H9 (cell line): ENCODE results near the gene DUS2. TPM values are rescaled to one million over a fixed set of nuclear protein-coding genes. Genes with fewer than 3 reads are reported as not detected.
A peak's percentile ranks its signal among the peaks of the same experiment; 100 is the strongest.

Experiments
- DNase-seq: peaks from one replicate; pipeline ENCODE4 v3.0.0-alpha.2; 2017
- H2AFZ ChIP-seq: one replicate; pipeline ENCODE4 v1.6.1; 2013; ENCODE audit warnings: mild to moderate bottlenecking, low read length, control low read depth, moderate library complexity
- H2AK5ac ChIP-seq: 2 replicates; pipeline ENCODE4 v1.6.1; 2013; ENCODE audit warnings: low read length, control low read depth, mixed read lengths; ENCODE audit not compliant: insufficient read length
- H2BK120ac ChIP-seq: one replicate; pipeline ENCODE4 v1.6.1; 2013; ENCODE audit warnings: low read depth, mild to moderate bottlenecking, low read length, control low read depth, inconsistent platforms; ENCODE audit not compliant: poor library complexity, severe bottlenecking
- H2BK12ac ChIP-seq: 2 replicates; pipeline ENCODE4 v1.6.1; 2013; ENCODE audit warnings: low read length, control low read depth, mixed read lengths, low read depth; ENCODE audit not compliant: insufficient read length
- H2BK15ac ChIP-seq: 2 replicates; pipeline ENCODE4 v1.6.1; 2013; ENCODE audit warnings: low read depth, low read length, control low read depth
- H2BK20ac ChIP-seq: one replicate; pipeline ENCODE4 v1.6.1; 2013; ENCODE audit warnings: low read depth, mild to moderate bottlenecking, low read length, control low read depth, inconsistent platforms; ENCODE audit not compliant: poor library complexity, severe bottlenecking
- H2BK5ac ChIP-seq: 2 replicates; pipeline ENCODE4 v1.6.1; 2013; ENCODE audit warnings: low read length, control low read depth, mixed read lengths; ENCODE audit not compliant: insufficient read length
- H3K14ac ChIP-seq: 2 replicates; pipeline ENCODE4 v1.6.1; 2013; ENCODE audit warnings: low read length, control low read depth; ENCODE audit not compliant: insufficient read depth
- H3K18ac ChIP-seq: 2 replicates; pipeline ENCODE4 v1.6.1; 2013; ENCODE audit warnings: low read depth, mild to moderate bottlenecking, mixed read lengths, low read length, control low read depth; ENCODE audit not compliant: insufficient read length
- H3K23ac ChIP-seq: 2 replicates; pipeline ENCODE4 v1.6.1; 2013; ENCODE audit warnings: low read length, control low read depth, mixed read lengths, low read depth; ENCODE audit not compliant: insufficient read length
- H3K23me2 ChIP-seq: 2 replicates; pipeline ENCODE4 v1.6.1; 2013; ENCODE audit warnings: low read depth, mild to moderate bottlenecking, mixed read lengths, low read length, control low read depth; ENCODE audit not compliant: insufficient read length, poor library complexity, severe bottlenecking
- H3K27ac ChIP-seq: 2 replicates; pipeline ENCODE4 v1.5.1; 2013; ENCODE audit warnings: low read length, control low read depth, mixed read lengths, low read depth; ENCODE audit not compliant: insufficient read length
- H3K27me3 ChIP-seq: 2 replicates; pipeline ENCODE4 v1.6.1; 2013; ENCODE audit warnings: low read length, control low read depth, inconsistent platforms; ENCODE audit not compliant: insufficient read depth
- H3K4ac ChIP-seq: 2 replicates; pipeline ENCODE4 v1.6.1; 2013; ENCODE audit warnings: low read depth, mild to moderate bottlenecking, control low read depth, inconsistent platforms, low read length, moderate library complexity
- H3K4me1 ChIP-seq: 2 replicates; pipeline ENCODE4 v1.6.1; 2013; ENCODE audit warnings: low read length, control low read depth, inconsistent platforms; ENCODE audit not compliant: insufficient read depth
- H3K4me2 ChIP-seq: 2 replicates; pipeline ENCODE4 v1.6.1; 2013; ENCODE audit warnings: low read length, control low read depth, mixed read lengths; ENCODE audit not compliant: insufficient read length, insufficient read depth
- H3K56ac ChIP-seq: 2 replicates; pipeline ENCODE4 v1.6.1; 2013; ENCODE audit warnings: low read depth, mild to moderate bottlenecking, mixed read lengths, low read length, control low read depth; ENCODE audit not compliant: insufficient read length
- H3K79me1 ChIP-seq: 2 replicates; pipeline ENCODE4 v1.6.1; 2013; ENCODE audit warnings: low read depth, mild to moderate bottlenecking, moderate library complexity, low read length, control low read depth, inconsistent platforms; ENCODE audit not compliant: insufficient read depth, poor library complexity, severe bottlenecking
- H3K79me2 ChIP-seq: 2 replicates; pipeline ENCODE4 v1.6.1; 2013; ENCODE audit warnings: low read length, control low read depth, inconsistent platforms; ENCODE audit not compliant: insufficient read depth
- H3K9ac ChIP-seq: 2 replicates; pipeline ENCODE4 v1.6.1; 2013; ENCODE audit warnings: low read length, control low read depth, mixed read lengths; ENCODE audit not compliant: insufficient read length; ENCODE audit errors: extremely low read depth
- H3K9me3 ChIP-seq: one replicate; pipeline ENCODE4 v1.6.1; 2013; ENCODE audit warnings: low read depth, low read length, inconsistent platforms; ENCODE audit not compliant: control insufficient read depth
- H3T11ph ChIP-seq: one replicate; pipeline ENCODE4 v1.6.1; 2013; ENCODE audit warnings: mild to moderate bottlenecking, low read length, control low read depth, inconsistent platforms
- H4K20me1 ChIP-seq: one replicate; pipeline ENCODE4 v1.6.1; 2013; ENCODE audit not compliant: control insufficient read depth, insufficient read length, insufficient read depth
- H4K5ac ChIP-seq: 2 replicates; pipeline ENCODE4 v1.6.1; 2013; ENCODE audit warnings: low read depth, mild to moderate bottlenecking, mixed read lengths, low read length, control low read depth; ENCODE audit not compliant: insufficient read length
- H4K8ac ChIP-seq: replicated peaks from 2 replicates; pipeline ENCODE4 v1.6.1; 2013; ENCODE audit warnings: low read length, control low read depth, mixed read lengths, low read depth; ENCODE audit not compliant: insufficient read length
- H4K91ac ChIP-seq: 2 replicates; pipeline ENCODE4 v1.6.1; 2013; ENCODE audit warnings: low read depth, mild to moderate bottlenecking, moderate library complexity, mixed read lengths, low read length, control low read depth; ENCODE audit not compliant: insufficient read length
- H3K27ac Mint-ChIP-seq, 3 experiments: 2 replicates in 2 of 3; 3 replicates in 1 of 3; pipeline ENCODE4 v1.8.0; 2020 to 2021; ENCODE audit warnings: mixed read lengths in 3 of 3, mild to moderate bottlenecking in 1 of 3, moderate library complexity in 1 of 3
- H3K27me3 Mint-ChIP-seq: 2 replicates; pipeline ENCODE4 v1.8.0; 2021; ENCODE audit warnings: low read depth, mild to moderate bottlenecking, moderate library complexity, mixed read lengths
- H3K36me3 Mint-ChIP-seq, 3 experiments: 2 replicates in 2 of 3; 3 replicates in 1 of 3; pipeline ENCODE4 v1.8.0; 2020 to 2021; ENCODE audit warnings: low read depth in 3 of 3, mixed read lengths in 3 of 3; ENCODE audit not compliant: insufficient read depth in 1 of 3
- H3K4me1 Mint-ChIP-seq, 2 experiments: 2 replicates each; pipeline ENCODE4 v1.8.0; 2020; ENCODE audit warnings: mixed read lengths in 2 of 2
- H3K4me3 Mint-ChIP-seq, 2 experiments: 2 replicates in 1 of 2; 3 replicates in 1 of 2; pipeline ENCODE4 v1.8.0; 2020 to 2021; ENCODE audit warnings: mild to moderate bottlenecking in 2 of 2, mixed read lengths in 2 of 2, moderate library complexity in 1 of 2
- H3K9me3 Mint-ChIP-seq, 2 experiments: 2 replicates in 1 of 2; 3 replicates in 1 of 2; pipeline ENCODE4 v1.8.0; 2020; ENCODE audit warnings: mild to moderate bottlenecking in 2 of 2, mixed read lengths in 2 of 2, moderate library complexity in 1 of 2
- WGBS: extraction: QIAGEN DNeasy Blood & Tissue Kit; methylation state at CpG from one replicate; pipeline ENCODE4 v1.1.7; 2013; ENCODE audit warnings: missing lambda C conversion rate, low lambda C conversion rate, mixed read lengths; ENCODE audit not compliant: insufficient read length; ENCODE audit errors: extremely low coverage; 5-methylcytosine and 5-hydroxymethylcytosine counted together
- total RNA-seq: library from RNA; stranded (reverse); gene quantifications from 2 replicates; pipeline ENCODE4 v1.2.1, GENCODE V29; 2021
- TF ChIP-seq, protein P1 (sequence below): fragments of 200-600 bp; sonication (generic); conservative IDR thresholded peaks from 3 replicates; pipeline ENCODE4 v1.8.0; 2021; ENCODE audit warnings: antibody characterized with exemption, mild to moderate bottlenecking

The DUS2 gene
- total RNA-seq, 1 experiment from 2014 or later: 28.5 TPM

- WGBS: no CpG with 5 or more reads among the region's 2 CpGs
- H3T11ph ChIP-seq: no peak overlapping the region
- H2BK20ac ChIP-seq: no peak overlapping the region
- DNase-seq: no peak
- no peaks in the 10 kb centered on the region; the same call in 1 of the 2 replicates for H3K27me3 ChIP-seq
- no peak overlapping the region for H4K8ac ChIP-seq
- peaks cover 7% of the 10 kb centered on the region; the same call in 1 of the 2 replicates for H3K79me2 ChIP-seq
- Mint-ChIP-seq H3K27me3 (no peaks in the 10 kb centered on the region), H3K36me3 (peaks cover 0 to 2% (median under 1%) of the 10 kb centered on the region in 3 experiments; a peak in 3 of 7 replicates), H3K9me3 (peaks cover 2% of the 10 kb centered on the region in 2 experiments; a peak in 3 of 5 replicates), H3K27ac (no peak overlapping the region), H3K4me3 (no peak overlapping the region), H3K4me1 (peaks cover 3 to 4% of the 10 kb centered on the region in 2 experiments; a peak in 2 of 4 replicates)
- H2BK120ac ChIP-seq: no peak overlapping the region
- H3K4me2 ChIP-seq: no peak overlapping the region
- no peak overlapping the region for H2BK12ac ChIP-seq
- H3K56ac ChIP-seq: no peak overlapping the region
- H3K9ac ChIP-seq: no peak overlapping the region
- no peaks in the 10 kb centered on the region for H3K23me2 ChIP-seq
- peaks cover 9% of the 10 kb centered on the region for H3K79me1 ChIP-seq
- no peak overlapping the region for H3K18ac ChIP-seq
- no peak overlapping the region for H3K4ac ChIP-seq
- H3K27ac ChIP-seq: no peak overlapping the region
- H4K91ac ChIP-seq: no peak overlapping the region
- H4K20me1 ChIP-seq: no peaks in the 10 kb centered on the region
- no peak overlapping the region for H4K5ac ChIP-seq
- no peak overlapping the region for H2BK15ac ChIP-seq
- no peaks in the 10 kb centered on the region for H3K9me3 ChIP-seq
- TF ChIP-seq, protein P1, sequence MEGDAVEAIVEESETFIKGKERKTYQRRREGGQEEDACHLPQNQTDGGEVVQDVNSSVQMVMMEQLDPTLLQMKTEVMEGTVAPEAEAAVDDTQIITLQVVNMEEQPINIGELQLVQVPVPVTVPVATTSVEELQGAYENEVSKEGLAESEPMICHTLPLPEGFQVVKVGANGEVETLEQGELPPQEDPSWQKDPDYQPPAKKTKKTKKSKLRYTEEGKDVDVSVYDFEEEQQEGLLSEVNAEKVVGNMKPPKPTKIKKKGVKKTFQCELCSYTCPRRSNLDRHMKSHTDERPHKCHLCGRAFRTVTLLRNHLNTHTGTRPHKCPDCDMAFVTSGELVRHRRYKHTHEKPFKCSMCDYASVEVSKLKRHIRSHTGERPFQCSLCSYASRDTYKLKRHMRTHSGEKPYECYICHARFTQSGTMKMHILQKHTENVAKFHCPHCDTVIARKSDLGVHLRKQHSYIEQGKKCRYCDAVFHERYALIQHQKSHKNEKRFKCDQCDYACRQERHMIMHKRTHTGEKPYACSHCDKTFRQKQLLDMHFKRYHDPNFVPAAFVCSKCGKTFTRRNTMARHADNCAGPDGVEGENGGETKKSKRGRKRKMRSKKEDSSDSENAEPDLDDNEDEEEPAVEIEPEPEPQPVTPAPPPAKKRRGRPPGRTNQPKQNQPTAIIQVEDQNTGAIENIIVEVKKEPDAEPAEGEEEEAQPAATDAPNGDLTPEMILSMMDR: peak; percentile 57
- H2AFZ ChIP-seq: no peak overlapping the region
- H3K14ac ChIP-seq: no peak overlapping the region
- no peaks in the 10 kb centered on the region; the same call in 1 of the 2 replicates for H3K4me1 ChIP-seq
- H3K23ac ChIP-seq: no peak overlapping the region
- no peak overlapping the region for H2BK5ac ChIP-seq
- no peak overlapping the region for H2AK5ac ChIP-seq
Measured at GRCh38 chr16:68116256-68116867, 93.3 kb downstream of the DUS2 start.
